Astrocyte (in vitro differentiated cells and primary cell): ENCODE measurements around the gene MBD2. TPM values are rescaled to one million over a fixed set of nuclear protein-coding genes. Genes with fewer than 3 reads are reported as not detected.

ENCODE experiments used
- DNase-seq: peaks from one replicate; pipeline ENCODE4 v3.0.0-alpha.2; 2010; ENCODE audit warnings: low read depth
- FAIRE-seq: peaks from 2 replicates; lab custom pipeline; 2011; peaks lifted over from hg19 to GRCh38; lab: Jason Lieb, UNC
- H2AFZ ChIP-seq: 2 replicates; pipeline ENCODE4 v1.6.0; 2012; ENCODE audit warnings: low read depth, low read length, inconsistent platforms
- H3K27ac ChIP-seq: 2 replicates; pipeline ENCODE4 v1.5.1; 2011; ENCODE audit warnings: low read depth, low read length, inconsistent platforms
- H3K27me3 ChIP-seq: 2 replicates; pipeline ENCODE4 v1.6.0; 2011; ENCODE audit warnings: low read length, inconsistent platforms; ENCODE audit not compliant: insufficient read depth
- H3K36me3 ChIP-seq: 2 replicates; pipeline ENCODE4 v1.5.1; 2011; ENCODE audit warnings: low read length, inconsistent platforms; ENCODE audit not compliant: insufficient read depth
- H3K4me1 ChIP-seq: 2 replicates; pipeline ENCODE4 v1.5.1; 2011; ENCODE audit warnings: low read length, inconsistent platforms; ENCODE audit not compliant: insufficient read depth
- H3K4me2 ChIP-seq: 2 replicates; pipeline ENCODE4 v1.6.0; 2012; ENCODE audit warnings: low read length, inconsistent platforms
- H3K4me3 ChIP-seq: 2 replicates; pipeline ENCODE4 v1.5.1; 2011; ENCODE audit warnings: low read depth, mild to moderate bottlenecking, low read length, inconsistent platforms; ENCODE audit not compliant: insufficient read depth
- H3K79me2 ChIP-seq: 2 replicates; pipeline ENCODE4 v1.6.0; 2012; ENCODE audit warnings: mild to moderate bottlenecking, low read length, inconsistent platforms; ENCODE audit not compliant: insufficient read depth
- H3K9ac ChIP-seq: 2 replicates; pipeline ENCODE4 v1.6.0; 2012; ENCODE audit warnings: mild to moderate bottlenecking, low read length, inconsistent platforms
- H3K9me3 ChIP-seq: 2 replicates; pipeline ENCODE4 v1.5.1; 2012; ENCODE audit warnings: low read depth, mild to moderate bottlenecking, low read length, inconsistent platforms; ENCODE audit not compliant: insufficient read depth
- H4K20me1 ChIP-seq: 2 replicates; pipeline ENCODE4 v1.6.0; 2012; ENCODE audit warnings: low read length, inconsistent platforms; ENCODE audit not compliant: insufficient read depth
- H3K27ac Mint-ChIP-seq: one replicate; pipeline ENCODE4 v1.8.0; 2021; ENCODE audit warnings: mild to moderate bottlenecking, mixed read lengths; ENCODE audit not compliant: unreplicated experiment
- H3K27me3 Mint-ChIP-seq: one replicate; pipeline ENCODE4 v1.8.0; 2021; ENCODE audit warnings: low read depth, mixed read lengths; ENCODE audit not compliant: unreplicated experiment
- H3K36me3 Mint-ChIP-seq: one replicate; pipeline ENCODE4 v1.8.0; 2021; ENCODE audit warnings: low read depth, mixed read lengths; ENCODE audit not compliant: unreplicated experiment
- H3K4me1 Mint-ChIP-seq: one replicate; pipeline ENCODE4 v1.8.0; 2021; ENCODE audit warnings: low read depth, mixed read lengths; ENCODE audit not compliant: unreplicated experiment
- H3K4me3 Mint-ChIP-seq: one replicate; pipeline ENCODE4 v1.8.0; 2021; ENCODE audit warnings: mild to moderate bottlenecking, moderate library complexity, mixed read lengths; ENCODE audit not compliant: unreplicated experiment
- H3K9me3 Mint-ChIP-seq: one replicate; pipeline ENCODE4 v1.8.0; 2021; ENCODE audit warnings: mild to moderate bottlenecking, mixed read lengths; ENCODE audit not compliant: unreplicated experiment
- CTCF ChIP-seq: IDR thresholded peaks from 2 replicates; pipeline ENCODE4 v1.5.1; 2011; ENCODE audit warnings: low read depth, mild to moderate bottlenecking, inconsistent platforms, low read length, moderate library complexity; ENCODE audit not compliant: insufficient read depth
- EZH2 ChIP-seq: IDR thresholded peaks from 2 replicates; pipeline ENCODE4 v1.6.1; 2012; ENCODE audit warnings: mild to moderate bottlenecking, low read length, inconsistent platforms; ENCODE audit not compliant: insufficient read depth
- total RNA-seq: library from RNA; stranded (reverse); gene quantifications from 2 replicates; pipeline ENCODE4 v1.2.1, GENCODE V29; 2021

Gene MBD2
- total RNA-seq, 1 donor from 2014 or later: 53.1 TPM

GRCh38 chr18:54203914-54204313 is 20.6 kb downstream of the MBD2 start:
- no peak for FAIRE-seq
- Histone ChIP-seq H3K27me3 (no peaks in the 10 kb centered on the region), H4K20me1 (peaks cover 58% of the 10 kb centered on the region), H3K9me3 (no peaks in the 10 kb centered on the region), H3K36me3 (peaks cover 7% of the 10 kb centered on the region), H3K79me2 (peaks cover 87% of the 10 kb centered on the region), H3K4me3 (no peak overlapping the region), H2AFZ (no peak overlapping the region), H3K9ac (no peak overlapping the region), H3K4me2 (no peak overlapping the region), H3K27ac (no peak overlapping the region), H3K4me1 (no peaks in the 10 kb centered on the region)
- H3K27me3 Mint-ChIP-seq: no peaks in the 10 kb centered on the region
- H3K4me1 Mint-ChIP-seq: peaks cover 21% of the 10 kb centered on the region
- DNase-seq: no peak
- TF ChIP-seq EZH2: no peak
- TF ChIP-seq CTCF: no peak
- peaks cover 9% of the 10 kb centered on the region for H3K36me3 Mint-ChIP-seq
- no peak overlapping the region for H3K27ac Mint-ChIP-seq
- no peak overlapping the region for H3K4me3 Mint-ChIP-seq
- no peaks in the 10 kb centered on the region for H3K9me3 Mint-ChIP-seq

DNA sequence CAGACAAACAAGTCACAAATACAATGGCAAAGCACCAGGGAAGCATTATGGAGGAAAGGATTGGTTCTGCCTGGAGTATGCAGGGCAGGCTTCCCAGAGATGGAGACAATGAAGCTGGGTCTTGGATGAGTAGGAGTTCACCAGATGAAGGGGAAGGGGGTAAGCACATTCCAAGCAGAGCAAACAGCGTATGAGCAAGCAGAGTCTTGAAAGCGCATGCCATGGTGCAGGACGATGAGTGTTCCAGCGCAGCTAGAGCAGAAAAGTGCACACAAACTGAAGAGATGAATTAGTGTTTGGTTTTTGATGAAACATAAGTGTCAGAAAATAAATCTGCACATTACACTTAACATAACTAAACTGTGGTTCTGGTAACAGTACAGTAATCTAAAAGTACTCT is 21.6 kb downstream of the MBD2 start:
- TF ChIP-seq CTCF: no peak
- H3K36me3 ChIP-seq: peaks cover 11% of the 10 kb centered on the region

DNA sequence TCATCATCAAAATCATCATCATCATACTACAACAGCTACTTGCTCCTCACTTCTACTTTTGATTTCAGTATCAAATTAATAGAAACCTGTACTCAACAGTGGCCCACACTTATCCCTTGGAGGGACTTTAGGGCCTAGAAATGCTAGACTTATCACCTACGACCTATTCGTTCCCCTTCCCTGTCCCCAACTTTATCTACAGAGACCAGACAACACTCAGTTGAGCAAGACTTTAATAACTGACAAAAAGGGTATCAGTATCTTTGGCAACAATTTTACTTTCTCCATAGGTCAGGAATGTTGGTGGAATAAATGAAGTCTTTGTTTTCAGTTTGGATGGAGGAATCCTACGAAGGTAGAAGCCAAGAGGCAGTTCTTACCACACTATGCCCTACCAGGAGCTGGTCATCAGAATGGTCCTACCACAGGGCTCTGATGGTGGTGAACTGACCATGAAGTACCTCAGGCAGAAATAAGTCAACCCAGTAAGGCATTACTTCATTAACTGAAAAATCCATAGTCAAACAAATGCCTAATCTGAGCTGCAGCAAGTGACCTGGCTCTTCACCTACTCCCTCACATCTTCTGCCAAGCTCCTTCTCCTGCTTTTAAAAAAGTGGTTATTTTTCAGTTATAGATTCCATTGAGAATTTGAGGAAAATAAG is 26.6 kb downstream of the MBD2 start:
- H3K4me1 ChIP-seq: no peaks in the 10 kb centered on the region
- no peaks in the 10 kb centered on the region for H3K9me3 Mint-ChIP-seq
- H3K36me3 Mint-ChIP-seq: peaks cover 11% of the 10 kb centered on the region
- H3K36me3 ChIP-seq: peaks cover 9% of the 10 kb centered on the region
- H3K9me3 ChIP-seq: no peaks in the 10 kb centered on the region
- no peak overlapping the region for H3K4me3 Mint-ChIP-seq
- H3K4me3 ChIP-seq: no peak overlapping the region
- H3K27ac ChIP-seq: no peak overlapping the region
- H3K27ac Mint-ChIP-seq: no peak overlapping the region
- no peaks in the 10 kb centered on the region for H3K27me3 Mint-ChIP-seq
- no peak for FAIRE-seq
- no peak overlapping the region for H3K4me2 ChIP-seq
- no peak overlapping the region for H2AFZ ChIP-seq
- TF ChIP-seq CTCF (no peak), EZH2 (no peak)
- H3K9ac ChIP-seq: no peak overlapping the region
- H3K27me3 ChIP-seq: no peaks in the 10 kb centered on the region
- H3K4me1 Mint-ChIP-seq: peaks cover 5% of the 10 kb centered on the region
- H4K20me1 ChIP-seq: peaks cover 44% of the 10 kb centered on the region
- H3K79me2 ChIP-seq: peaks cover 88% of the 10 kb centered on the region
- no peak for DNase-seq

More for the DNA sequence above, 21.6 kb downstream of the MBD2 start:
- Histone ChIP-seq H3K4me1 (no peaks in the 10 kb centered on the region), H2AFZ (no peak overlapping the region), H3K4me2 (no peak overlapping the region), H3K9ac (no peak overlapping the region), H3K27ac (no peak overlapping the region), H3K79me2 (peaks cover 88% of the 10 kb centered on the region), H3K9me3 (no peaks in the 10 kb centered on the region), H3K4me3 (no peak overlapping the region), H4K20me1 (peaks cover 59% of the 10 kb centered on the region), H3K27me3 (no peaks in the 10 kb centered on the region)
- Mint-ChIP-seq H3K27ac (no peak overlapping the region), H3K4me3 (no peak overlapping the region), H3K27me3 (no peaks in the 10 kb centered on the region), H3K4me1 (peaks cover 21% of the 10 kb centered on the region), H3K36me3 (peaks cover 12% of the 10 kb centered on the region), H3K9me3 (no peaks in the 10 kb centered on the region)
- FAIRE-seq (no peak), DNase-seq (no peak)
